Kidney epithelial cell (primary cell): ENCODE data around the gene DMRTB1. TPM values are rescaled to one million over a fixed set of nuclear protein-coding genes. Genes with fewer than 3 reads are reported as not detected.

ENCODE experiments used
- DNase-seq: peaks from one replicate; pipeline ENCODE4 v3.0.0-alpha.2; 2010; ENCODE audit warnings: low read depth
- H3K27me3 ChIP-seq: 2 replicates; pipeline ENCODE4 v1.6.0; 2011; ENCODE audit warnings: low read length; ENCODE audit not compliant: control insufficient read depth, insufficient read depth
- H3K36me3 ChIP-seq: 2 replicates; pipeline ENCODE4 v1.5.1; 2011; ENCODE audit warnings: low read length; ENCODE audit not compliant: control insufficient read depth, insufficient read depth
- H3K4me3 ChIP-seq: 2 replicates; pipeline ENCODE4 v1.5.1; 2011; ENCODE audit warnings: low read depth, mild to moderate bottlenecking, control low read depth, low read length
- CTCF ChIP-seq: IDR thresholded peaks from 2 replicates; pipeline ENCODE4 v1.5.1; 2011; ENCODE audit warnings: mild to moderate bottlenecking, moderate library complexity, low read length, control low read depth, inconsistent platforms; ENCODE audit not compliant: insufficient read depth, poor library complexity, severe bottlenecking
- total RNA-seq: library from RNA; depleted of rRNA; stranded (reverse); fragments of >200 nt; gene quantifications from 2 replicates; pipeline ENCODE4 v1.2.3, GENCODE V29; 2015

Gene DMRTB1
- total RNA-seq, 1 donor from 2014 or later, result not detected

GRCh38 chr1:53505891-53506290 lies 46.7 kb downstream of the DMRTB1 start:
- TF ChIP-seq CTCF, result no peak
- DNase-seq, result no peak
- H3K4me3 ChIP-seq, result no peak overlapping the region
- peaks cover 8% of the 10 kb centered on the region for H3K27me3 ChIP-seq
- H3K36me3 ChIP-seq, result no peaks in the 10 kb centered on the region

- no peak for TF ChIP-seq CTCF
- no peak for DNase-seq
- peaks cover 2% of the 10 kb centered on the region for H3K27me3 ChIP-seq
- H3K36me3 ChIP-seq, result no peaks in the 10 kb centered on the region
- H3K4me3 ChIP-seq, result no peak overlapping the region
Observed at GRCh38 chr1:53506355-53507050, 47.3 kb downstream of the DMRTB1 start.

- no peaks in the 10 kb centered on the region for H3K36me3 ChIP-seq
- no peak for DNase-seq
- no peak overlapping the region for H3K4me3 ChIP-seq
- no peaks in the 10 kb centered on the region for H3K27me3 ChIP-seq
- no peak for TF ChIP-seq CTCF
Observed at GRCh38 chr1:53507116-53507820, 48.1 kb downstream of the DMRTB1 start.

- DNase-seq, result no peak
- Histone ChIP-seq H3K4me3 (no peak overlapping the region), H3K36me3 (no peaks in the 10 kb centered on the region), H3K27me3 (no peaks in the 10 kb centered on the region)
- no peak for TF ChIP-seq CTCF
Observed at GRCh38 chr1:53508056-53508990, 49.1 kb downstream of the DMRTB1 start.

- no peak overlapping the region for H3K4me3 ChIP-seq
- no peak for TF ChIP-seq CTCF
- peak; percentile 61 for DNase-seq
Observed at GRCh38 chr1:53508991-53509666, 49.9 kb downstream of the DMRTB1 start.

More at GRCh38 chr1:53508991-53509666, 49.9 kb downstream of the DMRTB1 start:
- Histone ChIP-seq H3K27me3 (no peaks in the 10 kb centered on the region), H3K36me3 (no peaks in the 10 kb centered on the region)
